ENCODE results near the gene STX16.

STX16 gene

GRCh38 chr20:58696411-58696961 lies 45.4 kb downstream of the STX16 start:
- no peak for TF ChIP-seq TAF1 (IDR thresholded peaks at IDR 0.05; ENCODE audit: low read depth)
- no peak for TF ChIP-seq NFIC (IDR thresholded peaks at IDR 0.05)
- no peak for TF ChIP-seq RAD21 (IDR thresholded peaks at IDR 0.05; ENCODE audit: low read depth)
- TF ChIP-seq YY1 (IDR thresholded peaks at IDR 0.05; ENCODE audit: low read depth) = no peak
- TF ChIP-seq, protein P1, sequence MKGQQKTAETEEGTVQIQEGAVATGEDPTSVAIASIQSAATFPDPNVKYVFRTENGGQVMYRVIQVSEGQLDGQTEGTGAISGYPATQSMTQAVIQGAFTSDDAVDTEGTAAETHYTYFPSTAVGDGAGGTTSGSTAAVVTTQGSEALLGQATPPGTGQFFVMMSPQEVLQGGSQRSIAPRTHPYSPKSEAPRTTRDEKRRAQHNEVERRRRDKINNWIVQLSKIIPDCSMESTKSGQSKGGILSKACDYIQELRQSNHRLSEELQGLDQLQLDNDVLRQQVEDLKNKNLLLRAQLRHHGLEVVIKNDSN (IDR thresholded peaks at IDR 0.05) = no peak
- TF ChIP-seq EGR1 (IDR thresholded peaks at IDR 0.05) = no peak
- TF ChIP-seq MAX (IDR thresholded peaks at IDR 0.05) = no peak
- TF ChIP-seq EP300 (IDR thresholded peaks at IDR 0.05; ENCODE audit: borderline replicate concordance) = no peak

GRCh38 chr20:58697201-58697866 lies 46.3 kb downstream of the STX16 start:
- TF ChIP-seq NFIC (IDR thresholded peaks at IDR 0.05) (no peak), EP300 (IDR thresholded peaks at IDR 0.05; ENCODE audit: borderline replicate concordance) (no peak), FOXM1 (IDR thresholded peaks at IDR 0.05; ENCODE audit: borderline replicate concordance, low read depth) (no peak), TEAD4 (IDR thresholded peaks at IDR 0.05) (no peak), YY1 (IDR thresholded peaks at IDR 0.05; ENCODE audit: low read depth) (no peak), CEBPB (IDR thresholded peaks at IDR 0.05) (no peak), REST (IDR thresholded peaks at IDR 0.05; ENCODE audit: low read depth) (no peak), CREB1 (IDR thresholded peaks at IDR 0.05; ENCODE audit: low read depth) (no peak), MAX (IDR thresholded peaks at IDR 0.05) (no peak), TCF12 (IDR thresholded peaks at IDR 0.05; ENCODE audit: low read depth) (no peak), TAF1 (IDR thresholded peaks at IDR 0.05; ENCODE audit: low read depth) (no peak)
- TF ChIP-seq, protein P1 (IDR thresholded peaks at IDR 0.05) = no peak

DNA sequence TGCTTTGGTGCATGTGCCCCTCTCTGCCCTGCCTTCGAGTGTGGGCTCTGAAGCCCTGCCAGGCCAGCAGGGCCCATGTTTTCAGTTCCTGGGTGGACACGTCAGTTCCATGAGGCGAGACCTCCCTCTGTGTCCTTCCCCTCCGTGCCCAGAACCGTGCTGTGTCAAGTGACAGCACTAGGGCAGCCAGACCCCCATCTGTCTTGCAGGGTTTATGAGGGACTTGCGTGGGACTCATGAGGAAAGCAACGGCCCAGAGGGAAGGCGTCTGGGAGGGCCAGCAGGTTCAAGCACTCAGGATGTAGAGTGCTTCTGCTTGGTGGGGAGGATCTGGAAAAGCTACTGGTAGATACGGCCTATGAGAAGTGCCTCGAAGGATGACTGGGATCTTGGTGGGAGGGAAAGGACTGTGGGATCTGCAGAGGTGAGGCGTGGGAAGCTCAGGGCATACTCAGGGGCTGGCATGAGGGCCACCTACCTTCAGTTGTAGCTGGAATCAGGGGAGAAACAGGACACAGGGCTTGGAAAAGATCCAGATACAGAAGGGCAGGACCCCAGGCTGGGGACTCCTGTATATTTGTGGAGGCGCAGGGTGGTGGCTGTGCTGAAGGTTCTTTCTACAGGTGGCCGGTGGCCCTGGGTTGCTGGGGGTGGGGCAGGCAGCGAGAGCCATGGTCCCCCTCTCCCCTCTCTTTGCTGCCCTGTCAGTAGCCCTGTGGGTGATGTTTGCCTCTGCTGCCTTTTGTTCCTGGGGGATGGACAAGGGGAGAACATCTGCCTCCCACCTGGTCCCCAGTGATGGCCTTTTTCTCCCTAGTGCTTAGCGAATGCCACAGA lies 47.0 kb downstream of the STX16 start:
- TF ChIP-seq TAF1 (IDR thresholded peaks at IDR 0.05; ENCODE audit: low read depth) (no peak), FOXM1 (IDR thresholded peaks at IDR 0.05; ENCODE audit: borderline replicate concordance, low read depth) (no peak), CEBPB (IDR thresholded peaks at IDR 0.05) (no peak), RAD21 (IDR thresholded peaks at IDR 0.05; ENCODE audit: low read depth) (no peak), REST (IDR thresholded peaks at IDR 0.05; ENCODE audit: low read depth) (no peak), TCF12 (IDR thresholded peaks at IDR 0.05; ENCODE audit: low read depth) (no peak), MAX (IDR thresholded peaks at IDR 0.05) (no peak), EGR1 (IDR thresholded peaks at IDR 0.05) (no peak), NFIC (IDR thresholded peaks at IDR 0.05) (no peak), EP300 (IDR thresholded peaks at IDR 0.05; ENCODE audit: borderline replicate concordance) (no peak), CREB1 (IDR thresholded peaks at IDR 0.05; ENCODE audit: low read depth) (no peak), ZBTB7A (IDR thresholded peaks at IDR 0.05; ENCODE audit: low read depth) (no peak), YY1 (IDR thresholded peaks at IDR 0.05; ENCODE audit: low read depth) (no peak), TEAD4 (IDR thresholded peaks at IDR 0.05) (no peak)
- TF ChIP-seq, protein P1 (IDR thresholded peaks at IDR 0.05) = no peak

GRCh38 chr20:58698741-58699622 lies 47.9 kb downstream of the STX16 start:
- TF ChIP-seq MAX (IDR thresholded peaks at IDR 0.05) = no peak
- no peak for TF ChIP-seq TAF1 (IDR thresholded peaks at IDR 0.05; ENCODE audit: low read depth)
- no peak for TF ChIP-seq YY1 (IDR thresholded peaks at IDR 0.05; ENCODE audit: low read depth)
- TF ChIP-seq NFIC (IDR thresholded peaks at IDR 0.05) = no peak
- TF ChIP-seq FOXM1 (IDR thresholded peaks at IDR 0.05; ENCODE audit: borderline replicate concordance, low read depth) = no peak
- TF ChIP-seq TEAD4 (IDR thresholded peaks at IDR 0.05) = no peak
- TF ChIP-seq CREB1 (IDR thresholded peaks at IDR 0.05; ENCODE audit: low read depth) = no peak
- TF ChIP-seq RAD21 (IDR thresholded peaks at IDR 0.05; ENCODE audit: low read depth) = no peak
- TF ChIP-seq EP300 (IDR thresholded peaks at IDR 0.05; ENCODE audit: borderline replicate concordance) = no peak
- TF ChIP-seq, protein P1 (IDR thresholded peaks at IDR 0.05) = no peak
- TF ChIP-seq TCF12 (IDR thresholded peaks at IDR 0.05; ENCODE audit: low read depth) = no peak
- TF ChIP-seq CEBPB (IDR thresholded peaks at IDR 0.05) = no peak
- no peak for TF ChIP-seq ZBTB7A (IDR thresholded peaks at IDR 0.05; ENCODE audit: low read depth)
